Upper lobe of left lung (tissue), 6 donors: ENCODE measurements around the gene SPACDR. TPM values are rescaled to one million over a fixed set of nuclear protein-coding genes. Genes with fewer than 3 reads are reported as not detected.
"Not testable (repeated sequence)": the region's sequence is repeated elsewhere in the genome, so short reads cannot be mapped to it uniquely, and the experiment has no call there.

Source experiments
- ATAC-seq, 2 donors: fragments of 200-7000 bp; cut with Tn5 transposase; one replicate each; pipeline ENCODE4 v1.9.1; 2022; ENCODE audit warnings: mild to moderate bottlenecking in 2 of 2, moderate library complexity in 2 of 2; ENCODE audit not compliant: low FRiP score in 2 of 2
- DNase-seq, 2 donors: peaks; one replicate each; pipeline ENCODE4 v3.0.0-alpha.2; 2019 to 2020
- H3K27ac ChIP-seq, 4 donors: fragments of 200-600 bp; sonication (generic); one replicate each; pipeline ENCODE4 v1.5.1; 2016 to 2019
- H3K27me3 ChIP-seq, 4 donors: fragments of 200-600 bp; sonication (generic); one replicate each; pipeline ENCODE4 v1.5.1; 2017 to 2019
- H3K36me3 ChIP-seq, 4 donors: fragments of 200-600 bp; sonication (generic); one replicate each; pipeline ENCODE4 v1.5.1; 2016 to 2019
- H3K4me1 ChIP-seq, 4 donors: fragments of 200-600 bp; sonication (generic); one replicate each; pipeline ENCODE4 v1.5.1; 2018 to 2019
- H3K4me3 ChIP-seq, 4 donors: fragments of 200-600 bp; sonication (generic); one replicate each; pipeline ENCODE4 v1.5.1; 2017 to 2019; ENCODE audit warnings: mild to moderate bottlenecking in 2 of 4, moderate library complexity in 1 of 4
- H3K9me3 ChIP-seq, 4 donors: fragments of 200-600 bp; sonication (generic); one replicate each; pipeline ENCODE4 v1.5.1; 2018 to 2019
- EP300 ChIP-seq, 4 donors: sonication (generic); formaldehyde crosslinking; IDR thresholded peaks; one replicate each; pipeline ENCODE4 v1.5.1; 2017; ENCODE audit warnings: antibody characterized with exemption in 4 of 4, control low read depth in 2 of 4
- POLR2A ChIP-seq, 4 donors: fragments of 450-650 bp; IDR thresholded peaks; one replicate each; pipeline ENCODE4 v1.5.1; 2016 to 2017; ENCODE audit warnings: antibody characterized with exemption in 4 of 4, mild to moderate bottlenecking in 2 of 4
- POLR2AphosphoS5 ChIP-seq, 2 donors: sonication (generic); formaldehyde crosslinking; IDR thresholded peaks; one replicate each; pipeline ENCODE4 v1.5.1; 2017; ENCODE audit warnings: antibody characterized with exemption in 2 of 2
- WGBS, 2 donors: methylation state at CpG; one replicate each; pipeline ENCODE4 v1.1.5; 2017 to 2018; 5-methylcytosine and 5-hydroxymethylcytosine counted together
- total RNA-seq, 6 donors: library from RNA; depleted of rRNA in 4 of 6; stranded (reverse); fragments of >200 nt in 4 of 6; gene quantifications; one replicate each; pipeline versions ENCODE4 v1.1.0 to v1.2.1, GENCODE V29; 2016 to 2021
- TF ChIP-seq, protein P1 (sequence below), 6 experiments: fragments of 450-650 bp in 4 of 6; fragments of 200-600 bp in 2 of 6; sonication (generic) in 2 of 6; IDR thresholded peaks; one replicate each; pipeline ENCODE4 v1.5.1; 2016 to 2019; ENCODE audit warnings: antibody characterized with exemption in 6 of 6
- donor health status: DM: no; HTN: no; CAD: no; lungs with moderate emphysema.
- donor health status: DM: no; HTN: yes; CAD: no; lungs with severe emphysema.

SPACDR gene
- total RNA-seq, 6 donors from 2014 or later: 0.59 to 2.1 (median 1.3) TPM; not detected in 2

DNA sequence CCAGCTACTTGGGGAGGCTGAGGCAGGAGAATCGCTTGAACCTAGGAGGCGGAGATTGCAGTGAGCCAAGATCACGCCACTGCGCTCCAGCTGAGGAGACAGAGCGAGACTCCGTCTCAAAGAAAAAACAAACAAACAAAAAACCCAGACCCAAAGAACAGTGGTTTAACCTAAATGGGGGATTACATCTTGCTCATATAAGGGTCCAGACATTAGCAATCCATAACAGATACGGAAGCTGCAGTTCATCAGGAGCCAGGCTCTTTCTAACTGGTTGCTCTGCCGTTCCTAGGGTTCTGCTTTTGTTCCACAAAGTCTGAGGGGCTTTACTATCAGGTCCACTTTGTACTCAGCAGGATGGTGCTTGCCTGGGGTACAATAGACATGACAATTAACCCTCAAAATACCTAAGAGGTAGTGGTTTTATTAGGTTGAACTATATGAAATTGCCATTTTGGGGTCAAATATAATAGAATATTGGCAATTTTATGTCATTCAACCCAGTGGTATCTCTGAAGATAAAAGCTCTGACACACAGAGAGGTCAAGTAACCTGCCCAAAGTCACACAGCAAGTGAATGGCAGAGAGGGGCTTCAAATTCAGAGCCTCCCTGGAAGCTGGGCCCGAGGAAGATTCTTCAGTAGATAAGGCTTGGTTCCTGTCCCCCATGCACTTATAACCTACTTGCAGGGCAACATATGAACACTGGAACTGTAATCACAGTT lies 41.0 kb upstream of the SPACDR start:
- no peaks in the 10 kb centered on the region for H3K27me3 ChIP-seq
- no peaks in the 10 kb centered on the region for H3K36me3 ChIP-seq
- ATAC-seq (no peak), DNase-seq (no peak)
- no peak for TF ChIP-seq POLR2AphosphoS5 (IDR thresholded peaks at IDR 0.05)
- TF ChIP-seq, protein P1, sequence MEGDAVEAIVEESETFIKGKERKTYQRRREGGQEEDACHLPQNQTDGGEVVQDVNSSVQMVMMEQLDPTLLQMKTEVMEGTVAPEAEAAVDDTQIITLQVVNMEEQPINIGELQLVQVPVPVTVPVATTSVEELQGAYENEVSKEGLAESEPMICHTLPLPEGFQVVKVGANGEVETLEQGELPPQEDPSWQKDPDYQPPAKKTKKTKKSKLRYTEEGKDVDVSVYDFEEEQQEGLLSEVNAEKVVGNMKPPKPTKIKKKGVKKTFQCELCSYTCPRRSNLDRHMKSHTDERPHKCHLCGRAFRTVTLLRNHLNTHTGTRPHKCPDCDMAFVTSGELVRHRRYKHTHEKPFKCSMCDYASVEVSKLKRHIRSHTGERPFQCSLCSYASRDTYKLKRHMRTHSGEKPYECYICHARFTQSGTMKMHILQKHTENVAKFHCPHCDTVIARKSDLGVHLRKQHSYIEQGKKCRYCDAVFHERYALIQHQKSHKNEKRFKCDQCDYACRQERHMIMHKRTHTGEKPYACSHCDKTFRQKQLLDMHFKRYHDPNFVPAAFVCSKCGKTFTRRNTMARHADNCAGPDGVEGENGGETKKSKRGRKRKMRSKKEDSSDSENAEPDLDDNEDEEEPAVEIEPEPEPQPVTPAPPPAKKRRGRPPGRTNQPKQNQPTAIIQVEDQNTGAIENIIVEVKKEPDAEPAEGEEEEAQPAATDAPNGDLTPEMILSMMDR (IDR thresholded peaks at IDR 0.05): no peak
- no peak for TF ChIP-seq EP300 (IDR thresholded peaks at IDR 0.05)
- no peak for TF ChIP-seq POLR2A (IDR thresholded peaks at IDR 0.05)
- no peak overlapping the region for H3K27ac ChIP-seq
- no peaks in the 10 kb centered on the region for H3K9me3 ChIP-seq
- 95 to 96% methylated on average over 9 of the region's 9 CpGs for WGBS, 2 donors
- H3K4me3 ChIP-seq: no peak overlapping the region
- no peaks in the 10 kb centered on the region for H3K4me1 ChIP-seq

DNA sequence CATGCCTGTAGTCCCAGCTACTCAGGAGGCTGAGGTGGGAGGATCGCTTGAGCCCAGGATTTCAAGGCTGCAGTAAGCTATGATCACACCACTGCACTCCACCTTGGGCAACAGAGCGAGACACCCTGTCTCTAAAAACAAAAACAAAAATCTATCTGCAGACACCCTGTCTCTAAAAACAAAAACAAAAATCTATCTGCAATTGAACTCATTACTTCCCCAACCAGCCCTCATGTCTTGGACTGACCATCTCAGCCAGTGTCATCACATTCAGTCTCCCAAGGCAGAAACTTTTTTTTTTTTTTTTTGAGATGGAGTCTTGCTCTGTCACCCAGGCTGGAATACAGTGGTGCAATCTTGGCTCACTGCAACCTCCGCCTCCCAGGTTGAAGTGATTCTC lies 40.0 kb upstream of the SPACDR start:
- H3K9me3 ChIP-seq, DNase-seq, H3K27me3 ChIP-seq, H3K4me1 ChIP-seq, H3K27ac ChIP-seq, ATAC-seq, H3K36me3 ChIP-seq, H3K4me3 ChIP-seq: not testable (repeated sequence)
- WGBS, 2 donors: 98 to 100% methylated on average over 3 of the region's 3 CpGs

DNA sequence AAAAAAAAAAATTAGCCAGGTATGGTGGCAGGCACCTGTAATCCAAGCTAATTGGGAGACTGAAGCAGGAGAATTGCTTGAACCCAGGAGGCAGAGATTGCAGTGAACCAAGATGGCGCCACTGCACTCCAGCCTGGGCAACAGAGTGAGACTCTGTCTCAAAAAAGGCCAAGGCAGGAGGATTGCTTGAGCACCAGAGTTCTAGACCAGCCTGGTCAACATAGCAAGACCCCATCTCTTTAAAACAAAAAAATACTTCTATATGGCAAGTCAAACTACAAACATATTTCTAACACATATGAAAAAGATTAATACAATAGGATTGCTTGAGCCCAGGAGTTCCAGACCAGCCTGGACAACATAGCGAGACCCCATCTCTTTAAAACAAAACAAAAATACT lies 36.7 kb upstream of the SPACDR start:
- H3K4me1 ChIP-seq, H3K27me3 ChIP-seq, DNase-seq, H3K36me3 ChIP-seq, ATAC-seq, H3K4me3 ChIP-seq, H3K9me3 ChIP-seq, H3K27ac ChIP-seq: not testable (repeated sequence)
- 88 to 93% methylated on average over 2 of the region's 2 CpGs for WGBS, 2 donors

DNA sequence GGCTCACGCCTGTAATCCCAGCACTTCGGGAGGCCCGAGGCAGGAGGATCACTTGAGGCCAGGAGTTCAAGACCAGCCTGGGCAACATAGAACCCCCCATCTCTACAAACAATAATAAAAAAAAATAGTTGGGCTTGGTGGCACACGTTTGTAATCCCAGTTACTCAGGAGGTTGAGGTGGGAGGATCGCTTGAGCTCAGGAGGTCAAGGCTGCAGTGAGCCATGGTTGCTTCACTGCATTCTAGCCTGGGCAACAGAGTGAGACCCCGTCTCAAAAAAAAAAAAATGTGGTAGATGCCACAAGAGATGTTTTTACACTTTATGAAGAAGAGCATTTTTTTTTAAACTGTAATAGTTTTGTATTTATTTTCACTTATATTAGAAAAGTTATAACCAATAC lies 32.4 kb upstream of the SPACDR start:
- Histone ChIP-seq H3K9me3 (no peaks in the 10 kb centered on the region), H3K27ac (no peak overlapping the region), H3K27me3 (no peaks in the 10 kb centered on the region), H3K4me3 (no peak overlapping the region), H3K36me3 (no peaks in the 10 kb centered on the region), H3K4me1 (peaks cover 11 to 14% (median 13%) of the 10 kb centered on the region in 4 donors)
- TF ChIP-seq POLR2A (IDR thresholded peaks at IDR 0.05): no peak
- TF ChIP-seq, protein P1 (IDR thresholded peaks at IDR 0.05): no peak
- no peak for TF ChIP-seq EP300 (IDR thresholded peaks at IDR 0.05)
- no peak for TF ChIP-seq POLR2AphosphoS5 (IDR thresholded peaks at IDR 0.05)
- 82 to 85% methylated on average over 6 of the region's 6 CpGs for WGBS, 2 donors
- DNase-seq (no peak), ATAC-seq (no peak)

DNA sequence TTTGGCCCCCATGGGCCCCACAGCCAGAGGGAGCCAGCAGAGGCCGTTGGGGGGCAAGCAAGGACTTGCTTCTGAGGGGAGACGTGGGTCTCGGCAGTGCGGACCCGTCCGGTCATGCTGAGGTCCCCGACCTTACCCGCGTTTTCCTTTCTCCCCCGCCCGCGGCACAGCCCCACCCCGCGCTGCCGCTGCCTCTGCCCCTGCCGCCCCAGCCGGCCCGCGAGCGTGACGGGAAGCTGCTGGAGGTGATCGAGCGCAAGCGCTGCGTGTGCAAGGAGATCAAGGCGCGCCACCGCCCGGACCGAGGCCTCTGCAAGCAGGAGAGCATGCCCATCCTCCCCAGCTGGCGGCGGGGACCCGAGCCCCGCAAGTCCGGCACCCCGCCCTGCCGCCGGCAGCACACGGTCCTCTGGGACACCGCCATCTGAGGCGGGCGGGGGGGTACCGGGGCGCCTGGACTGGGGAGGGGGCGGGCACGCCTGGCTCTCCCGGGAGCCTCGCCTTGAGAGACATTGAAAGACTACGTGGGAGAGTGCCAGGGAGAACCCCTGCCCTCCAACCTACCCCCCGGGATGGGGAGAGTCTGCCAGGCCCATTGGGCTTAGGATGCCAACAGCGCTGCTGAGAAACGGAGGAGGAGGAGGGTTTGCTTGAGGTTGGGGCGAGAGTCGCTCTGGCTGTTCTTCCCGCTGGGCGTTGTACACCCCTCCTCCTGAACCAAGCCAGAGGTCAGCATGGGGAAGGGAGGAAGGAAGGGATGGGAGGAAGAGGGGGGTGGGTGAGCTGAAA lies 29.6 kb upstream of the SPACDR start:
- Histone ChIP-seq H3K36me3 (no peaks in the 10 kb centered on the region), H3K27me3 (no peaks in the 10 kb centered on the region), H3K9me3 (no peaks in the 10 kb centered on the region), H3K4me3 (peak overlapping the region in 3 of 4 donors; percentile 35 to 46 (median 41)), H3K4me1 (peaks cover 11 to 14% (median 13%) of the 10 kb centered on the region in 4 donors), H3K27ac (no peak overlapping the region)
- TF ChIP-seq EP300 (IDR thresholded peaks at IDR 0.05): no peak
- TF ChIP-seq, protein P1 (IDR thresholded peaks at IDR 0.05): peak in 1 of 6 experiments; percentile 11
- DNase-seq: peak in 1 of 2 donors; percentile 92
- WGBS, 2 donors: 9 to 19% methylated on average over 10 to 18 of the region's 56 CpGs
- ATAC-seq: peak in 1 of 2 donors; percentile 66
